SK-N-SH treated with all-trans-retinoic acid at 6 μM for 48 hours (cell line): Measurements from ENCODE around the gene WASF3.
"Not testable (repeated sequence)": the region's sequence is repeated elsewhere in the genome, so short reads cannot be mapped to it uniquely, and the experiment has no call there.

Source experiments
- ATAC-seq: fragments of 200-7000 bp; cut with Tn5 transposase; 3 replicates; pipeline ENCODE4 v1.9.1; 2020; ENCODE audit warnings: mild to moderate bottlenecking, moderate library complexity
- ARNTL ChIP-seq: fragments of 450-650 bp; formaldehyde crosslinking; IDR thresholded peaks from 2 replicates; pipeline ENCODE4 v1.5.0; 2020; ENCODE audit warnings: low read depth, mild to moderate bottlenecking, moderate library complexity, borderline replicate concordance
- BACH2 ChIP-seq: fragments of 250-450 bp; sonication (Bioruptor Pico); IDR thresholded peaks from 2 replicates; pipeline ENCODE4 v1.9.0; 2021; ENCODE audit warnings: mild to moderate bottlenecking, borderline replicate concordance
- CREB5 ChIP-seq: fragments of 250-450 bp; sonication (Bioruptor Pico); IDR thresholded peaks from 2 replicates; pipeline ENCODE4 v1.5.1; 2020; ENCODE audit warnings: low read depth, mild to moderate bottlenecking, moderate library complexity
- CSDC2 ChIP-seq: fragments of 250-450 bp; sonication (Bioruptor Pico); IDR thresholded peaks from 2 replicates; pipeline ENCODE4 v1.5.0; 2020; ENCODE audit warnings: mild to moderate bottlenecking, moderate library complexity
- CSRNP3 ChIP-seq: fragments of 250-450 bp; sonication (Bioruptor Pico); IDR thresholded peaks from 2 replicates; pipeline ENCODE4 v1.5.1; 2021; ENCODE audit warnings: mild to moderate bottlenecking, moderate library complexity
- ESRRG ChIP-seq: fragments of 250-450 bp; sonication (Bioruptor Pico); IDR thresholded peaks from 2 replicates; pipeline ENCODE4 v1.6.1; 2021; ENCODE audit warnings: mild to moderate bottlenecking
- GLIS3 ChIP-seq: fragments of 250-450 bp; sonication (Bioruptor Pico); IDR thresholded peaks from 2 replicates; pipeline ENCODE4 v1.5.0; 2020; ENCODE audit warnings: mild to moderate bottlenecking, moderate library complexity
- PATZ1 ChIP-seq: fragments of 250-450 bp; sonication (Bioruptor Pico); IDR thresholded peaks from 2 replicates; pipeline ENCODE4 v1.8.0; 2020; ENCODE audit warnings: mild to moderate bottlenecking, moderate library complexity, borderline replicate concordance
- PPARA ChIP-seq: fragments of 250-450 bp; sonication (Bioruptor Pico); IDR thresholded peaks from 2 replicates; pipeline ENCODE4 v1.5.0; 2020; ENCODE audit warnings: mild to moderate bottlenecking, borderline replicate concordance
- RARB ChIP-seq: fragments of 250-450 bp; sonication (Bioruptor Pico); IDR thresholded peaks from 2 replicates; pipeline ENCODE4 v1.8.0; 2021; ENCODE audit warnings: mild to moderate bottlenecking, moderate library complexity
- SNAI2 ChIP-seq: fragments of 250-450 bp; sonication (Bioruptor Pico); IDR thresholded peaks from 2 replicates; pipeline ENCODE4 v1.5.0; 2020; ENCODE audit warnings: mild to moderate bottlenecking, moderate library complexity
- TCF4 ChIP-seq: fragments of 250-450 bp; sonication (Bioruptor Pico); IDR thresholded peaks from 2 replicates; pipeline ENCODE4 v1.8.0; 2021; ENCODE audit warnings: mild to moderate bottlenecking, moderate library complexity, borderline replicate concordance
- TOX ChIP-seq: fragments of 250-450 bp; sonication (Bioruptor Pico); IDR thresholded peaks from 2 replicates; pipeline ENCODE4 v1.8.0; 2021; ENCODE audit warnings: mild to moderate bottlenecking, moderate library complexity, borderline replicate concordance
- TSHZ2 ChIP-seq: fragments of 250-450 bp; sonication (Bioruptor Pico); IDR thresholded peaks from 2 replicates; pipeline ENCODE4 v1.5.0; 2020; ENCODE audit warnings: mild to moderate bottlenecking, moderate library complexity
- ZC3H10 ChIP-seq: fragments of 250-450 bp; sonication (Bioruptor Pico); IDR thresholded peaks from 2 replicates; pipeline ENCODE4 v1.5.1; 2021; ENCODE audit warnings: mild to moderate bottlenecking, moderate library complexity
- ZFP3 ChIP-seq: fragments of 250-450 bp; sonication (Bioruptor Pico); IDR thresholded peaks from 2 replicates; pipeline ENCODE4 v1.5.0; 2020; ENCODE audit warnings: mild to moderate bottlenecking, moderate library complexity
- ZFP30 ChIP-seq: fragments of 450-650 bp; formaldehyde crosslinking; IDR thresholded peaks from 2 replicates; pipeline ENCODE4 v1.5.0; 2022; ENCODE audit warnings: mild to moderate bottlenecking, moderate library complexity
- ZNF565 ChIP-seq: fragments of 450-650 bp; formaldehyde crosslinking; conservative IDR thresholded peaks from 2 replicates; pipeline ENCODE4 v1.5.0; 2020; ENCODE audit warnings: low read depth, mild to moderate bottlenecking, moderate library complexity
- ZNF8 ChIP-seq: fragments of 450-650 bp; formaldehyde crosslinking; IDR thresholded peaks from 2 replicates; pipeline ENCODE4 v1.5.0; 2020; ENCODE audit warnings: mild to moderate bottlenecking, moderate library complexity

The WASF3 gene

GRCh38 chr13:26629260-26629825 lies 71.9 kb downstream of the WASF3 start:
- ATAC-seq: peak; percentile 53
- TF ChIP-seq ZFP3 (no peak), ESRRG (no peak), ZFP30 (CRISPR knock-in tag) (no peak), CREB5 (no peak)

GRCh38 chr13:26635634-26636033 lies 78.2 kb downstream of the WASF3 start:
- ATAC-seq: not testable (repeated sequence)

GRCh38 chr13:26636073-26636472 lies 78.6 kb downstream of the WASF3 start:
- ATAC-seq: not testable (repeated sequence)

- no peak for ATAC-seq
- TF ChIP-seq CSDC2 (CRISPR knock-in tag) (no peak), PATZ1 (CRISPR knock-in tag) (no peak), TOX (CRISPR knock-in tag) (no peak), CREB5 (no peak), ZNF8 (CRISPR knock-in tag) (no peak)
Measured at GRCh38 chr13:26646603-26647002, 89.1 kb downstream of the WASF3 start.

- TF ChIP-seq TSHZ2: no peak
- no peak for TF ChIP-seq ESRRG
- TF ChIP-seq PATZ1 (CRISPR knock-in tag): no peak
- TF ChIP-seq CSRNP3 (CRISPR knock-in tag): no peak
- TF ChIP-seq BACH2 (CRISPR knock-in tag): no peak
- no peak for TF ChIP-seq TOX (CRISPR knock-in tag)
- no peak for TF ChIP-seq ZNF8 (CRISPR knock-in tag)
- TF ChIP-seq ZFP30 (CRISPR knock-in tag): no peak
- no peak for TF ChIP-seq SNAI2
- no peak for TF ChIP-seq PPARA (CRISPR knock-in tag)
- no peak for TF ChIP-seq CSDC2 (CRISPR knock-in tag)
- TF ChIP-seq TCF4 (CRISPR knock-in tag): no peak
- no peak for TF ChIP-seq ZC3H10 (CRISPR knock-in tag)
- TF ChIP-seq GLIS3: no peak
- no peak for TF ChIP-seq RARB
- TF ChIP-seq ZFP3: no peak
- no peak for TF ChIP-seq ZNF565
- no peak for TF ChIP-seq ARNTL (CRISPR knock-in tag)
- TF ChIP-seq CREB5: no peak
- no peak for ATAC-seq
Measured at GRCh38 chr13:26651234-26651633, 93.8 kb downstream of the WASF3 start.
